ENCODE data around the gene NAPB.
"Not testable (repeated sequence)": the region's sequence is repeated elsewhere in the genome, so short reads cannot be mapped to it uniquely, and the experiment has no call there.

Gene NAPB

GRCh38 chr20:23420943-23421931 is at the start of gene NAPB:
Gene NAPB, minus strand, starts transcription at chr20:23421488. Its CDS starts 86 bp downstream, at chr20:23421402.
- DNase-seq (ENCODE audit: low read depth) = peak; percentile 45
- H3K4me3 ChIP-seq (ENCODE audit: control insufficient read depth, low read depth, low read length) = peak within 1 kb of the TSS; percentile 90
- TF ChIP-seq CTCF (IDR thresholded peaks at IDR 0.05; ENCODE audit: control insufficient read depth, insufficient read depth, low read depth, low read length, missing control alignments) = peak; percentile 44

GRCh38 chr20:23466961-23467360 is 45.7 kb upstream of the NAPB start:
- DNase-seq (ENCODE audit: low read depth); H3K4me3 ChIP-seq (ENCODE audit: control insufficient read depth, low read depth, low read length): not testable (repeated sequence)

DNA sequence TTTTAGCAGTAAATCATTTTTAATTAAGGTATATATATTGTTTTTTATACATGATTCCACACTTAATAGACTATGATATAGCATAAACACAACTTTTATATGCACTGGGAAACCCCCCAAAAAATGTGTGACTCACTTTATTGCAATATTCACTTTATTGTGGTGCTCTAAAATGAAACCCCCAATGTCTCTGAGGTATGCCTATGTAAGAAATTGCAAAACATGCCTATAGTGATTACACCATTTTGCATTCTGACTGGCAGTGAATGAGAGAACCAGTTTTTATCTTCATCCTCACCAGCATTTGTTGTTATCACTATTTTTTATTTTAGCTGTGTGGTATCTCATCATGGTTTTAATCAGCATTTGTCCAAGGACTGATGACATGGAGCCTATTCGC is 39.9 kb upstream of the NAPB start:
- no peak for TF ChIP-seq CTCF (IDR thresholded peaks at IDR 0.05; ENCODE audit: control insufficient read depth, insufficient read depth, low read depth, low read length, missing control alignments)

DNA sequence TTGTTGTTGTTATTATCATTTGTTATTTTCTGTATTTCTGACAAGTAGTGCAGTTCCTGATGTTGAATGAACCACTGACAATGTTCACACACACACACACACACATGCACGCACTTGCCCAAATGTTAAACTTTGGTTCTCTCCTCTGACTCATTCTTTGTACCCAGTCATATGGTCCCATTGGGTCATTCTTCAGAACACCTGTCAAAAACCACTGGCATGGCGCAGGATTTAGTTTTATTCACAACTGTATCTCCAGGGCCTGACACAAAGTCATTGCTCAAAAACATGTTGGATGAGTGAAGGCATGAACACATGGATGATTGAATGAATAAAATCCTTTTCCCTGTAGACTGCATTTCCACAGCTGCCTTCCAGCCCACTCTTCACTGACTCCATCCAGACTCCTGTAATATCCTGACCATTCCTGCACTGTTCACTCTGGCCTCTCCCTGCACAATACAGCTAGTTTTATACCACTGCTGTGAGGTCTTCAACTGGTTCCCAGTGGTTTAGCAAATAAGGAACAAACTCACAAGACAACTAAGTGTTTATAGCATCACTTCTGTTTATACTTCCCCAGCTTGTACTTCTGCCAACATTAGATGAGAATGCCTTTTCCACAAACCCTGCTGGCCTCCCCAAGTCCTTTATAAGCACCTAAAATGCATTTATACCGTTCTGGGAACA is 38.3 kb upstream of the NAPB start:
- no peak overlapping the region for H3K4me3 ChIP-seq (ENCODE audit: control insufficient read depth, low read depth, low read length)
- no peak for TF ChIP-seq CTCF (IDR thresholded peaks at IDR 0.05; ENCODE audit: control insufficient read depth, insufficient read depth, low read depth, low read length, missing control alignments)
- DNase-seq (ENCODE audit: low read depth) = no peak

More for the DNA sequence above, 39.9 kb upstream of the NAPB start:
- H3K4me3 ChIP-seq (ENCODE audit: control insufficient read depth, low read depth, low read length) = no peak overlapping the region
- no peak for DNase-seq (ENCODE audit: low read depth)

- no peak for TF ChIP-seq CTCF (IDR thresholded peaks at IDR 0.05; ENCODE audit: control insufficient read depth, insufficient read depth, low read depth, low read length, missing control alignments)
- no peak overlapping the region for H3K4me3 ChIP-seq (ENCODE audit: control insufficient read depth, low read depth, low read length)
- no peak for DNase-seq (ENCODE audit: low read depth)
These were observed 35.6 kb upstream of the NAPB start for GRCh38 chr20:23456873-23457272.

- TF ChIP-seq CTCF (IDR thresholded peaks at IDR 0.05; ENCODE audit: control insufficient read depth, insufficient read depth, low read depth, low read length, missing control alignments) = no peak
- H3K4me3 ChIP-seq (ENCODE audit: control insufficient read depth, low read depth, low read length) = no peak overlapping the region
- no peak for DNase-seq (ENCODE audit: low read depth)
These were observed 35.1 kb upstream of the NAPB start for GRCh38 chr20:23456409-23456808.

- no peak for DNase-seq (ENCODE audit: low read depth)
- no peak for TF ChIP-seq CTCF (IDR thresholded peaks at IDR 0.05; ENCODE audit: control insufficient read depth, insufficient read depth, low read depth, low read length, missing control alignments)
- H3K4me3 ChIP-seq (ENCODE audit: control insufficient read depth, low read depth, low read length) = no peak overlapping the region
These were observed 34.4 kb upstream of the NAPB start for GRCh38 chr20:23455639-23456038.

Measured in AG09309 (cell line).